Endodermal cell (in vitro differentiated cells): ENCODE measurements around the gene IGFL3. TPM values are rescaled to one million over a fixed set of nuclear protein-coding genes. Genes with fewer than 3 reads are reported as not detected.

Experiments used
- DNase-seq: peaks from one replicate; pipeline ENCODE4 v3.0.0-alpha.2; 2017
- H3K27ac ChIP-seq: 2 replicates; pipeline ENCODE4 v1.5.1; 2013; ENCODE audit warnings: mild to moderate bottlenecking, low read depth, low read length, moderate library complexity
- H3K27me3 ChIP-seq: 2 replicates; pipeline ENCODE4 v1.6.1; 2013; ENCODE audit warnings: mild to moderate bottlenecking, low read length, moderate library complexity; ENCODE audit not compliant: insufficient read depth, control insufficient read depth, poor library complexity, severe bottlenecking
- H3K36me3 ChIP-seq: 2 replicates; pipeline ENCODE4 v1.7.0; 2013; ENCODE audit warnings: mild to moderate bottlenecking, low read length, moderate library complexity; ENCODE audit not compliant: control insufficient read depth, insufficient read depth
- H3K4me1 ChIP-seq: one replicate; pipeline ENCODE4 v1.7.0; 2013; ENCODE audit warnings: low read length; ENCODE audit not compliant: control insufficient read depth, insufficient read depth
- H3K4me3 ChIP-seq: 2 replicates; pipeline ENCODE4 v1.5.1; 2013; ENCODE audit warnings: mild to moderate bottlenecking, low read length, moderate library complexity
- H3K9ac ChIP-seq: 2 replicates; pipeline ENCODE4 v1.6.1; 2013; ENCODE audit warnings: mild to moderate bottlenecking, low read length, moderate library complexity; ENCODE audit not compliant: poor library complexity, severe bottlenecking; ENCODE audit errors: extremely low read depth
- H3K9me3 ChIP-seq: 2 replicates; pipeline ENCODE4 v1.6.1; 2013; ENCODE audit warnings: mild to moderate bottlenecking, low read length, moderate library complexity; ENCODE audit not compliant: control insufficient read depth
- H3K27ac Mint-ChIP-seq: 2 replicates; pipeline ENCODE4 v1.8.0; 2020; ENCODE audit warnings: mixed read lengths
- H3K27me3 Mint-ChIP-seq: 2 replicates; pipeline ENCODE4 v1.8.0; 2021; ENCODE audit warnings: mild to moderate bottlenecking, mixed read lengths; ENCODE audit not compliant: insufficient read depth
- H3K36me3 Mint-ChIP-seq: 2 replicates; pipeline ENCODE4 v1.8.0; 2020; ENCODE audit warnings: low read depth, mixed read lengths
- H3K4me1 Mint-ChIP-seq: 2 replicates; pipeline ENCODE4 v1.8.0; 2020; ENCODE audit warnings: mixed read lengths
- H3K4me3 Mint-ChIP-seq: 2 replicates; pipeline ENCODE4 v1.8.0; 2020; ENCODE audit warnings: mild to moderate bottlenecking, moderate library complexity, mixed read lengths
- H3K9me3 Mint-ChIP-seq: 2 replicates; pipeline ENCODE4 v1.8.0; 2020; ENCODE audit warnings: mild to moderate bottlenecking, mixed read lengths
- WGBS, 2 experiments: methylation state at CpG; one replicate each; pipeline versions ENCODE4 v1.1.5 to v1.1.7; 2013; ENCODE audit warnings: missing lambda C conversion rate in 2 of 2, mixed read lengths in 1 of 2; ENCODE audit not compliant: insufficient coverage in 1 of 2, insufficient read length in 1 of 2; 5-methylcytosine and 5-hydroxymethylcytosine counted together
- total RNA-seq, 2 donors: library from RNA; stranded (reverse); fragmentation: NEBNext Ultra II Directional in 1 of 2; extraction: Animal tissue kit (Norgen Biotek cat#: 25700) in 1 of 2; gene quantifications; 2 replicates in 1 of 2; 3 replicates in 1 of 2; pipeline ENCODE4 v1.2.1, GENCODE V29; 2021
- TF ChIP-seq, protein P1 (sequence below): fragments of 200-600 bp; sonication (generic); conservative IDR thresholded peaks from 2 replicates; pipeline ENCODE4 v1.5.0; 2021; ENCODE audit warnings: antibody characterized with exemption, mild to moderate bottlenecking

IGFL3 gene
- total RNA-seq, 2 donors from 2014 or later: 0.88 to 2.1 TPM

DNA sequence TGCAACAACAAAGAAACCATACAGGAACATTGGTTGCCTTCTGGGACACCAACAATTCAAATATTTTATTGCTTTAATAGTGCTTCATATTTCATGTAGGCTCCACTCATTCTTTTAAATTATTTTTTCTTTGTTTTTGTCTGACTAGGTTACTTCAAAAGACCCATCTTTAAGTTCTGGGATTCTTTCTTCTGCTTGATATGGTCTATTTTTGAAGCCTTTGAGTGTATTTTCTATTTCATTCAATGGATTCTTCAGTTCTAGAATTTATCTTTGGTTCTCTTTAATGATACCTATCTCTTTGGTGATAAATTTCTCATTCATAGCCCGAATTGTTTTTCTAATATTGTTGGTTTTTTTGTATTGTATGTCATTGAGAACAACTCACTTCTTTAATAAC is 38.6 kb downstream of the IGFL3 start:
- H3K9me3 Mint-ChIP-seq: peaks cover 54% of the 10 kb centered on the region
- Histone ChIP-seq H3K4me3 (no peak overlapping the region), H3K36me3 (no peaks in the 10 kb centered on the region), H3K9me3 (peaks cover 81% of the 10 kb centered on the region), H3K9ac (no peak overlapping the region), H3K27ac (no peak overlapping the region), H3K27me3 (no peaks in the 10 kb centered on the region), H3K4me1 (no peaks in the 10 kb centered on the region)
- no peak overlapping the region for H3K4me3 Mint-ChIP-seq
- TF ChIP-seq, protein P1, sequence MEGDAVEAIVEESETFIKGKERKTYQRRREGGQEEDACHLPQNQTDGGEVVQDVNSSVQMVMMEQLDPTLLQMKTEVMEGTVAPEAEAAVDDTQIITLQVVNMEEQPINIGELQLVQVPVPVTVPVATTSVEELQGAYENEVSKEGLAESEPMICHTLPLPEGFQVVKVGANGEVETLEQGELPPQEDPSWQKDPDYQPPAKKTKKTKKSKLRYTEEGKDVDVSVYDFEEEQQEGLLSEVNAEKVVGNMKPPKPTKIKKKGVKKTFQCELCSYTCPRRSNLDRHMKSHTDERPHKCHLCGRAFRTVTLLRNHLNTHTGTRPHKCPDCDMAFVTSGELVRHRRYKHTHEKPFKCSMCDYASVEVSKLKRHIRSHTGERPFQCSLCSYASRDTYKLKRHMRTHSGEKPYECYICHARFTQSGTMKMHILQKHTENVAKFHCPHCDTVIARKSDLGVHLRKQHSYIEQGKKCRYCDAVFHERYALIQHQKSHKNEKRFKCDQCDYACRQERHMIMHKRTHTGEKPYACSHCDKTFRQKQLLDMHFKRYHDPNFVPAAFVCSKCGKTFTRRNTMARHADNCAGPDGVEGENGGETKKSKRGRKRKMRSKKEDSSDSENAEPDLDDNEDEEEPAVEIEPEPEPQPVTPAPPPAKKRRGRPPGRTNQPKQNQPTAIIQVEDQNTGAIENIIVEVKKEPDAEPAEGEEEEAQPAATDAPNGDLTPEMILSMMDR: no peak
- H3K27ac Mint-ChIP-seq: no peak overlapping the region
- H3K27me3 Mint-ChIP-seq: peaks cover 39% of the 10 kb centered on the region
- H3K36me3 Mint-ChIP-seq: no peaks in the 10 kb centered on the region
- no peak for DNase-seq
- H3K4me1 Mint-ChIP-seq: peaks cover 2% of the 10 kb centered on the region
- WGBS, 2 experiments: no CpG with 5 or more reads among the region's 1 CpG

DNA sequence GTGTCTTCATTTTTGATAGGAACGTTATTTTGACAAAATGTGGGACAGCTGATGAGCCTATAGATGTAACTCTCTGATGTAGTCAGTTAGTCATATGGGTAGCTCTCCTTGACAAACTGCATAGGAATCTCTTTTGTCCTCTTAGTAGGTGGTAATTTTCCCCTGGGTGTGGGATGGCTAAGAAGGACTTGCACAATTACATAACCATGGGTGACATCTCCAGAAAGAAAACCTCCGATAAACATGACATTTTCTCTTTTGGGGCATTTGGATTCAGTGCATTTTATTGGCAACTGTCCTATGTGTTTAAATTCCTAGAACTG is 41.8 kb downstream of the IGFL3 start:
- peaks cover 2% of the 10 kb centered on the region for H3K4me1 Mint-ChIP-seq
- Histone ChIP-seq H3K9me3 (peaks cover 56% of the 10 kb centered on the region), H3K9ac (no peak overlapping the region), H3K4me3 (no peak overlapping the region), H3K27me3 (no peaks in the 10 kb centered on the region), H3K4me1 (no peaks in the 10 kb centered on the region), H3K36me3 (no peaks in the 10 kb centered on the region), H3K27ac (no peak overlapping the region)
- TF ChIP-seq, protein P1: no peak
- WGBS, 2 experiments: 50 to 63% methylated on average over 1 to 2 of the region's 2 CpGs
- no peak overlapping the region for H3K27ac Mint-ChIP-seq
- H3K27me3 Mint-ChIP-seq: peaks cover 46% of the 10 kb centered on the region
- H3K9me3 Mint-ChIP-seq: peaks cover 52% of the 10 kb centered on the region
- H3K4me3 Mint-ChIP-seq: no peak overlapping the region
- no peaks in the 10 kb centered on the region for H3K36me3 Mint-ChIP-seq
- no peak for DNase-seq

GRCh38 chr19:46081928-46082727 is 42.4 kb downstream of the IGFL3 start:
- peaks cover under 1% of the 10 kb centered on the region for H3K27me3 ChIP-seq
- H3K9ac ChIP-seq: no peak overlapping the region
- no peaks in the 10 kb centered on the region for H3K4me1 ChIP-seq
- peaks cover 49% of the 10 kb centered on the region for H3K27me3 Mint-ChIP-seq
- WGBS, 2 experiments: 60 to 69% methylated on average over 4 of the region's 4 CpGs
- no peak overlapping the region for H3K4me3 Mint-ChIP-seq
- TF ChIP-seq, protein P1: peak; percentile 87
- H3K4me3 ChIP-seq: peak overlapping the region; percentile 31
- no peak overlapping the region for H3K27ac Mint-ChIP-seq
- no peaks in the 10 kb centered on the region for H3K36me3 Mint-ChIP-seq
- peak; percentile 58 for DNase-seq
- H3K36me3 ChIP-seq: no peaks in the 10 kb centered on the region
- peaks cover 51% of the 10 kb centered on the region for H3K9me3 Mint-ChIP-seq
- H3K9me3 ChIP-seq: peaks cover 51% of the 10 kb centered on the region
- peaks cover 4% of the 10 kb centered on the region for H3K4me1 Mint-ChIP-seq
- no peak overlapping the region for H3K27ac ChIP-seq
